Mucosa of stomach (tissue), 1 donor: ENCODE results near the gene OTOS.

Experiments
- H3K27me3 ChIP-seq: one replicate; pipeline ENCODE4 v1.7.0; 2013; ENCODE audit warnings: mild to moderate bottlenecking, low read length; ENCODE audit not compliant: control insufficient read depth, insufficient read depth
- H3K36me3 ChIP-seq: one replicate; pipeline ENCODE4 v1.7.0; 2013; ENCODE audit warnings: low read length; ENCODE audit not compliant: control insufficient read depth, insufficient read depth
- H3K4me1 ChIP-seq: one replicate; pipeline ENCODE4 v1.7.0; 2013; ENCODE audit warnings: mild to moderate bottlenecking, low read length; ENCODE audit not compliant: control insufficient read depth, insufficient read depth
- H3K4me3 ChIP-seq: one replicate; pipeline ENCODE4 v1.7.0; 2013; ENCODE audit warnings: low read length
- H3K9ac ChIP-seq: one replicate; pipeline ENCODE4 v1.7.0; 2013; ENCODE audit warnings: mild to moderate bottlenecking, low read length, moderate library complexity
- H3K9me3 ChIP-seq: one replicate; pipeline ENCODE4 v1.7.0; 2013; ENCODE audit warnings: mild to moderate bottlenecking, low read length, moderate library complexity; ENCODE audit not compliant: control insufficient read depth
- donor health status: Pancreatic carcinoma.

The OTOS gene

GRCh38 chr2:240156435-240157146 is 16.1 kb upstream of the OTOS start:
- Histone ChIP-seq H3K36me3 (no peaks in the 10 kb centered on the region), H3K4me1 (no peaks in the 10 kb centered on the region), H3K9me3 (no peaks in the 10 kb centered on the region), H3K27me3 (no peaks in the 10 kb centered on the region), H3K4me3 (no peak overlapping the region), H3K9ac (no peak overlapping the region)

DNA sequence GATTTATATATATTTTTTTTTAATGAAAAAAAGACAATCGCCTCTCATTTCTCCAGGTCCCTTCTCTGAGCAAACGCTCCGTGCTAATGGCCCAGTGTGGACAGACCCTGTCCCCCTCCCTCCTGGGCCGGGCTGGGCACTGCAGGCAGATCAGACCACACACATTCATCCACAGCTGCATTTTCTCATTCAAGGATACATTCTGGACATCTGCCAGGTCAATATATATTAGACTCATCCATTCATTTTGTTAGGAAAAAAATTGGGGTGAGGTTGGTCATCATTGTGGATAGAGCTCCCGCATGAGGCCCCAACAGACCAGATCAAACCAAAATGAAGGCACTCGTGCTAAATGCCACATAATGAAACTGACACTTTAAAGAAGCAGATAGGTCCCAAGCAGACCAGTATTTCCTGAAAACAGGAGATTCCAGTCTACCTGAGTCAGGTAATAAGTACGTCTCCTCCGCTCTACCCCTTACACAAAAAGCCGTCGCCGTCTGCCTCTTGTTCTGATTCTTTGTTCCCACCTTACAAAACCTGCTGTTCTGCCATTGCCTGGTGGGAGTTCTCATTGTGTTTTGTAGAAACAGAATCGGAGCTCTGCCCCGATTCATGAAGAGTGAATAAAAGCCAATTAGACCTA is 15.4 kb upstream of the OTOS start:
- no peaks in the 10 kb centered on the region for H3K9me3 ChIP-seq
- no peak overlapping the region for H3K4me3 ChIP-seq
- no peak overlapping the region for H3K9ac ChIP-seq
- no peaks in the 10 kb centered on the region for H3K27me3 ChIP-seq
- H3K36me3 ChIP-seq: no peaks in the 10 kb centered on the region
- H3K4me1 ChIP-seq: no peaks in the 10 kb centered on the region

GRCh38 chr2:240155048-240155744 is 14.7 kb upstream of the OTOS start:
- no peak overlapping the region for H3K4me3 ChIP-seq
- peaks cover 5% of the 10 kb centered on the region for H3K27me3 ChIP-seq
- H3K36me3 ChIP-seq: no peaks in the 10 kb centered on the region
- H3K9ac ChIP-seq: no peak overlapping the region
- H3K9me3 ChIP-seq: no peaks in the 10 kb centered on the region
- H3K4me1 ChIP-seq: no peaks in the 10 kb centered on the region

- Histone ChIP-seq H3K4me3 (no peak overlapping the region), H3K9me3 (no peaks in the 10 kb centered on the region), H3K4me1 (no peaks in the 10 kb centered on the region), H3K27me3 (peaks cover 11% of the 10 kb centered on the region), H3K9ac (no peak overlapping the region), H3K36me3 (no peaks in the 10 kb centered on the region)
Observed at GRCh38 chr2:240154606-240155005, 14.1 kb upstream of the OTOS start.

- H3K4me1 ChIP-seq: no peaks in the 10 kb centered on the region
- no peaks in the 10 kb centered on the region for H3K9me3 ChIP-seq
- H3K36me3 ChIP-seq: no peaks in the 10 kb centered on the region
- peaks cover 17% of the 10 kb centered on the region for H3K27me3 ChIP-seq
- H3K9ac ChIP-seq: no peak overlapping the region
- H3K4me3 ChIP-seq: no peak overlapping the region
Observed at GRCh38 chr2:240153418-240153817, 13.0 kb upstream of the OTOS start.

- no peak overlapping the region for H3K9ac ChIP-seq
- peaks cover 20% of the 10 kb centered on the region for H3K27me3 ChIP-seq
- no peaks in the 10 kb centered on the region for H3K9me3 ChIP-seq
Observed at GRCh38 chr2:240151477-240152031, 11.1 kb upstream of the OTOS start.

DNA sequence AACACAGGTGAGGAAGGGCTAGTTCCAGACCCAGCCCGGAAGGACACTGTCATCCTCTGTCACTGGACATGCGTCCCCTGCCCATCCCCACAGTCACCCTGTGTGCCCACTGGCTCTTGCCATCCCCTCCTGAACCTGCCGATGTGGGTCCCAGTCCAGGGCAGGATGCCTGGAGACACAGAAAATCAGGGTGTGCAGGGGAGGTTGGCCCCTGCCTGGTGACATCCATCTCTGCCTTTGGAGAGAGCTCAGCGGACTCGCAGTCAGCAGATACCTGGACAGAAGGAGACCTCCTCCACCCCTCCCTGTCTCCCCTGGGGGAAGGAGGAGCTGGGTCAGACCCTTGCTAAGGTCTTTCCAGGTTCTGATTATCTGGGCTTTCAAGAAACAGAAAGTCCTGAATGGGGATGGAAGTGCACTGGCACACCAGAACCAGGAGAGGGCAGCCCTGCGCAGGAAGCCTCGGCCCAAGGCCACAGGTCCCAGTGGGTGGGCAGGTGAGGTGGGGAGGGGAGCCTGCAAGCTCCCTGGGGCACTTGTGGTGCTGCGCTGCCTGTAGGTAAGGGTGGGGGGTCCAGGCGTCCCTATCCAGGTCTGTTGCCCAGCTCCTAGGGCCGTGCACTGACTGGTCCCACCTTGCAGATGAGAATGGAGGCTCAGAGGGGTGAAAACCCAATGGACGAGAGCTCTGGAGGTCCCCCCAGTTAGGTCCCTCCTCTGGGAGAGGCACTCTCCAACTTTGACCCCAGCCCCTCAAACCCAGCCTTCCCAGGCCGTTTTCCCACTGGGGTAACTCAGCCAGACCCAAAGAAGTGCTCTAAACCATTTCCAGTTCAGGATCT is 9.7 kb upstream of the OTOS start:
- Histone ChIP-seq H3K9ac (no peak overlapping the region), H3K36me3 (no peaks in the 10 kb centered on the region), H3K27me3 (peaks cover 22% of the 10 kb centered on the region), H3K4me3 (no peak overlapping the region), H3K9me3 (no peaks in the 10 kb centered on the region), H3K4me1 (no peaks in the 10 kb centered on the region)

More at GRCh38 chr2:240151477-240152031, 11.1 kb upstream of the OTOS start:
- no peaks in the 10 kb centered on the region for H3K36me3 ChIP-seq
- H3K4me1 ChIP-seq: no peaks in the 10 kb centered on the region
- no peak overlapping the region for H3K4me3 ChIP-seq

DNA sequence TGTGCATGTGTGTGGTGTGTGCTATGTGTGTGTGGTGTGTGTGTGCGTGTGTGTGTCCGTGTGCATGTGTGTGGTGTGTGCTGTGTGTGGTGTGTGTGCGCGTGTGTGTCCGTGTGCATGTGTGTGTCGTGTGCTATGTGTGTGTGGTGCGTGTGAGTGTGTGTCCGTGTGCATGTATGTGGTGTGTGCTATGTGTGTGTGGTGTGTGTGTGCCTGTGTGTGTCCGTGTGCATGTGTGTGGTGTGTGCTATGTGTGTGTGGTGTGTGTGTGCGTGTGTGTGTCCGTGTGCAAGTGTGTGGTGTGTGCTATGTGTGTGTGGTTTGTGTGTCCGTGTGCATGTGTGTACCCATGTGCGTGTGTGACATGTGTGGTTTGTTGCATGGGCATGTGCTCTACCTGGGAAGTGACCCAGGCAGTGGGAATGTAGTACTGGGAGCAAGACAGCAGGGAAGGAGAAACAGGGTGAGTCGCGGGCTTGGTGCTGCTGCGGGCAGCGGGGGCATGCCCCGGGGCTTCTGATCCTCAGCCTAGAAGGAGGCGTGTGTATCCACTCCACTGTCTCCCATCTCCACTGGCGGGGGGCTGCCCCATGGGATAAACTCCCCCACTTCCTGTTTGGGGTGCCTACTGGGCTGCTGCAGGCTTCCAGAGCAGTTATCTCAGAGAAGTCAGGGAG is 7.6 kb upstream of the OTOS start:
- H3K9me3 ChIP-seq: no peaks in the 10 kb centered on the region
- no peaks in the 10 kb centered on the region for H3K4me1 ChIP-seq
- peaks cover 34% of the 10 kb centered on the region for H3K27me3 ChIP-seq
- no peak overlapping the region for H3K9ac ChIP-seq
- H3K36me3 ChIP-seq: no peaks in the 10 kb centered on the region
- H3K4me3 ChIP-seq: no peak overlapping the region

GRCh38 chr2:240147382-240147781 is 6.9 kb upstream of the OTOS start:
- Histone ChIP-seq H3K9me3 (no peaks in the 10 kb centered on the region), H3K4me3 (no peak overlapping the region), H3K4me1 (no peaks in the 10 kb centered on the region), H3K36me3 (no peaks in the 10 kb centered on the region), H3K27me3 (peaks cover 35% of the 10 kb centered on the region), H3K9ac (no peak overlapping the region)

- Histone ChIP-seq H3K9me3 (no peaks in the 10 kb centered on the region), H3K4me3 (no peak overlapping the region), H3K36me3 (no peaks in the 10 kb centered on the region), H3K4me1 (no peaks in the 10 kb centered on the region), H3K27me3 (peaks cover 35% of the 10 kb centered on the region), H3K9ac (no peak overlapping the region)
Observed at GRCh38 chr2:240146627-240147278, 6.3 kb upstream of the OTOS start.

DNA sequence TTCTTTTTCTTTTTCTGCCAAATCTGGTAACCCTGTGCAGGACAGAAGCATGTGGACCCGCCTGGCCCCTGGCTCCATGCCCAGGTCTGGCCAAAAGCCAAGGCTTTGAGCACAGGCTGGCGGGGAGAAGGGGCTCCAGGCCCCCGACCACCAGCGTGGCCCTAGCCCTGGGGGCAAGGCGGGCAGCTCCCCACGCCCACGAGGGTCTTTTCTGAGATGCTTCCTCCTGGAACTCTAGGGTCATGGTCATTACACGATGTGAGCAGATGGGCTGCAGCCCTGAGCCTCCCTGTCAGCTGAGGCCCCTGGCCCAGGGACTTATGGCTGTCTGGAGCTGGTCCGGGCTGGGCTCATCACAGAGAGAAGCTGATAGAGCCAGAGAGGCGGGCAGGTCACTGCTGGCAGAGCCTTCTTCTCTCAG is 5.7 kb upstream of the OTOS start:
- Histone ChIP-seq H3K4me1 (no peaks in the 10 kb centered on the region), H3K27me3 (peaks cover 37% of the 10 kb centered on the region), H3K9ac (no peak overlapping the region), H3K36me3 (no peaks in the 10 kb centered on the region), H3K9me3 (no peaks in the 10 kb centered on the region), H3K4me3 (no peak overlapping the region)
